ENCODE data around the gene SIX1.

DNA sequence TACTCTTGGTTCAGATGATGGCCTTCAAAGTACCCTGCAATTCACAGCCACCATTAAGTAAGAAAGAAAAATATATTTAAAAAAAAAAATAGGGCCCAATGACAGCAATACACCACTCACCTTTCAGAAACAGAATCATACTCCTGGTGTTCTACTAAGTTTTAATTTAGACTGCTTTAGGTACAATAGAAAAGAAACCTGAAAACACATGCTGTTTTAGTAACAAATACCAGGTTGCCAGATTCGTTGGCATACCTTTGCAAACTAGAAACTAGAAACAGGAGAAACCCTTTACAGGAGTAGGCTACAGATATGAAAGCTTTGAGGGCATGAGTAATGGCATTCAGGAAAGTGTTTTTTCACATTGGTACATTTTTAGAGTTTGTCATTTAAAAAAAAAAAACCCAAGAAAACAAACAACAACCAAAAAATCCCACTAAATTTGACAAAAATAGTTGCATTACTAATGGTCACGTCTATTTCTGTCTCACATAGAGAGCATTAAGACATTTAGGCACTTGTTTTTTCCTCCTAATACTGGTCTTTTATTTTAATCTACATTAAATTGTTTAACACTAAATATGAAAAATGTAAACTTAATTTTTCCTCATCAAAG, 4.0 kb downstream of the SIX1 start:
- no peak for TF ChIP-seq POLR2A (IDR thresholded peaks at IDR 0.05; ENCODE audit: low read length)
- no peak for TF ChIP-seq MYC (IDR thresholded peaks at IDR 0.05; ENCODE audit: borderline replicate concordance, low read length)

All from A549 (cell line).